Glutamatergic neuron (in vitro differentiated cells): ENCODE data around the gene THBS4. TPM values are rescaled to one million over a fixed set of nuclear protein-coding genes. Genes with fewer than 3 reads are reported as not detected.

Experiments used
- DNase-seq: peaks from one replicate; pipeline ENCODE4 v3.0.0; 2022
- H3K27ac Mint-ChIP-seq: one replicate; pipeline ENCODE4 v1.8.0; 2020; ENCODE audit warnings: mild to moderate bottlenecking, mixed read lengths, inconsistent platforms; ENCODE audit not compliant: unreplicated experiment
- H3K27me3 Mint-ChIP-seq: one replicate; pipeline ENCODE4 v1.8.0; 2020; ENCODE audit warnings: mild to moderate bottlenecking, moderate library complexity, mixed read lengths, inconsistent platforms; ENCODE audit not compliant: unreplicated experiment
- H3K36me3 Mint-ChIP-seq: one replicate; pipeline ENCODE4 v1.8.0; 2020; ENCODE audit warnings: mild to moderate bottlenecking, mixed read lengths, inconsistent platforms; ENCODE audit not compliant: unreplicated experiment
- H3K4me1 Mint-ChIP-seq: one replicate; pipeline ENCODE4 v1.8.0; 2020; ENCODE audit warnings: mild to moderate bottlenecking, low read depth, mixed read lengths, inconsistent platforms; ENCODE audit not compliant: unreplicated experiment
- H3K4me3 Mint-ChIP-seq: one replicate; pipeline ENCODE4 v1.8.0; 2020; ENCODE audit warnings: mild to moderate bottlenecking, mixed read lengths, inconsistent platforms; ENCODE audit not compliant: unreplicated experiment
- H3K9me3 Mint-ChIP-seq: one replicate; pipeline ENCODE4 v1.8.0; 2020; ENCODE audit warnings: mild to moderate bottlenecking, moderate library complexity, mixed read lengths, inconsistent platforms; ENCODE audit not compliant: unreplicated experiment
- total RNA-seq: library from RNA; stranded (reverse); fragmentation: NEBNext Ultra II Directional; extraction: Animal tissue kit (Norgen Biotek cat#: 25700); gene quantifications from one replicate; pipeline ENCODE4 v1.2.1, GENCODE V29; 2021; ENCODE audit not compliant: unreplicated experiment
- TF ChIP-seq, protein P1 (sequence below): fragments of 200-600 bp; sonication (generic); IDR thresholded peaks from one replicate; pipeline ENCODE4 v1.5.0; 2021; ENCODE audit not compliant: partially characterized antibody, unreplicated experiment

THBS4 gene
- total RNA-seq, 1 donor from 2014 or later = 41.1 TPM

DNA sequence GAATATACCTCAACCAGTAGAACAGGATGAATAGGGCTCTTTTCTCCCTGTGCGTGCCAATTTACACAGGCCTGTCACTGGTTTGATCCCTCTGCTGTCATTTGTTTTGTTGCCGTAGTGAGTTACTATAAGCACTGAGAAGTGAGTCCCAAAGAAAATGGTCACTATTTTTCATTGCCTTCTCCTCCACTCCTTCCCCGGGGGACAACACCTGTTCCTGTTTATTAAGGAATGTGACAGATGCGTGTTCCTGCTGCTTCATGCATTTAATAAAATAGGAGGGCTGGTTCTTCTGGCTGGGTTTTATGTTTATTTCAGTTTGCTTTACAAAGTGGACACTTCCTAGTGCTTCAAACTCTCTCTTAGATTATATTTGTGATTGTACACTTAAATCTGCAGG is 6.4 kb downstream of the THBS4 start:
- H3K36me3 Mint-ChIP-seq = peaks cover 5% of the 10 kb centered on the region
- H3K4me3 Mint-ChIP-seq = no peak overlapping the region
- TF ChIP-seq, protein P1, sequence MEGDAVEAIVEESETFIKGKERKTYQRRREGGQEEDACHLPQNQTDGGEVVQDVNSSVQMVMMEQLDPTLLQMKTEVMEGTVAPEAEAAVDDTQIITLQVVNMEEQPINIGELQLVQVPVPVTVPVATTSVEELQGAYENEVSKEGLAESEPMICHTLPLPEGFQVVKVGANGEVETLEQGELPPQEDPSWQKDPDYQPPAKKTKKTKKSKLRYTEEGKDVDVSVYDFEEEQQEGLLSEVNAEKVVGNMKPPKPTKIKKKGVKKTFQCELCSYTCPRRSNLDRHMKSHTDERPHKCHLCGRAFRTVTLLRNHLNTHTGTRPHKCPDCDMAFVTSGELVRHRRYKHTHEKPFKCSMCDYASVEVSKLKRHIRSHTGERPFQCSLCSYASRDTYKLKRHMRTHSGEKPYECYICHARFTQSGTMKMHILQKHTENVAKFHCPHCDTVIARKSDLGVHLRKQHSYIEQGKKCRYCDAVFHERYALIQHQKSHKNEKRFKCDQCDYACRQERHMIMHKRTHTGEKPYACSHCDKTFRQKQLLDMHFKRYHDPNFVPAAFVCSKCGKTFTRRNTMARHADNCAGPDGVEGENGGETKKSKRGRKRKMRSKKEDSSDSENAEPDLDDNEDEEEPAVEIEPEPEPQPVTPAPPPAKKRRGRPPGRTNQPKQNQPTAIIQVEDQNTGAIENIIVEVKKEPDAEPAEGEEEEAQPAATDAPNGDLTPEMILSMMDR = no peak
- H3K27me3 Mint-ChIP-seq = no peaks in the 10 kb centered on the region
- H3K9me3 Mint-ChIP-seq = no peaks in the 10 kb centered on the region
- H3K27ac Mint-ChIP-seq = no peak overlapping the region
- no peak for DNase-seq
- peaks cover 27% of the 10 kb centered on the region for H3K4me1 Mint-ChIP-seq

DNA sequence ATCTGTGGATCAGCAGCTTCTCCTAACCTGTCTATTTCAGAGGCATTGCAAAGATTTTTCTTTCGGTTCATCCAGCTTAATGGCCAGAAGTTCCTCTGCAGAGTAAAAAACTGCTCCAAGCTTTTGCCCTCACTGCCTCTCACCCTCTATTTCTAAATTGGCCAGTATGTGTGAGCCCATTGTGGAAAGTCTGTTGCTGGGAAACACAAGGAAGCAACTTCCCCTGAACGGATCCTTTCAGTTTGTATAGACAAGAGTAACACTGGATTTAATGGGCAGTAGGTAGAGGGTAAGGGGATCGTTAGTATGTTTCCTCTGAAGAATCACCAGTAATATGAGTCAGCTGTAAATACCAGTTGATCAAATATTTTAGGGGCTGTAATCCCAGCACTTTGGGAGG is 7.2 kb downstream of the THBS4 start:
- no peak for DNase-seq
- H3K4me1 Mint-ChIP-seq = peaks cover 26% of the 10 kb centered on the region

DNA sequence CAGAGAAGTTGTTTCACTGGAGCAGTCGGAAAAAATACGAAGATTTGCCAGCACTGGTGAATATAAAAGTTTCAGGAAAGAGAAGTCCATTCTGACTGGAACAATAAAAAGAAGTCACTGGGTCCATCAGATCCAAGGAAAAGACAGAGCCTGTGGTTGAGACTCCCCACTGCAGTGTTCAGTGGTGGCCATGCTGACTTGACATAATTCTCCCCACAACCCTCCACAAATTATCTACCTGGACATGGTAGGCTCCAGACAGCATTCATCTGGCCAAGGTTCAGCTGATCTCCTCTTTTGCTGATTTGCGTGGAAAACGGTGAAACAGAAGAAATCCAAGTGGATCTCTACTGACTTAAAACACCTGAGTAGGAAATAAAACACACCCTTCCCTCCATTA is 8.0 kb downstream of the THBS4 start:
- no peak overlapping the region for H3K27ac Mint-ChIP-seq

More for the DNA sequence above, 7.2 kb downstream of the THBS4 start:
- Mint-ChIP-seq H3K36me3 (peaks cover 5% of the 10 kb centered on the region), H3K4me3 (no peak overlapping the region), H3K9me3 (no peaks in the 10 kb centered on the region), H3K27me3 (no peaks in the 10 kb centered on the region), H3K27ac (no peak overlapping the region)
- TF ChIP-seq, protein P1 = no peak

DNA sequence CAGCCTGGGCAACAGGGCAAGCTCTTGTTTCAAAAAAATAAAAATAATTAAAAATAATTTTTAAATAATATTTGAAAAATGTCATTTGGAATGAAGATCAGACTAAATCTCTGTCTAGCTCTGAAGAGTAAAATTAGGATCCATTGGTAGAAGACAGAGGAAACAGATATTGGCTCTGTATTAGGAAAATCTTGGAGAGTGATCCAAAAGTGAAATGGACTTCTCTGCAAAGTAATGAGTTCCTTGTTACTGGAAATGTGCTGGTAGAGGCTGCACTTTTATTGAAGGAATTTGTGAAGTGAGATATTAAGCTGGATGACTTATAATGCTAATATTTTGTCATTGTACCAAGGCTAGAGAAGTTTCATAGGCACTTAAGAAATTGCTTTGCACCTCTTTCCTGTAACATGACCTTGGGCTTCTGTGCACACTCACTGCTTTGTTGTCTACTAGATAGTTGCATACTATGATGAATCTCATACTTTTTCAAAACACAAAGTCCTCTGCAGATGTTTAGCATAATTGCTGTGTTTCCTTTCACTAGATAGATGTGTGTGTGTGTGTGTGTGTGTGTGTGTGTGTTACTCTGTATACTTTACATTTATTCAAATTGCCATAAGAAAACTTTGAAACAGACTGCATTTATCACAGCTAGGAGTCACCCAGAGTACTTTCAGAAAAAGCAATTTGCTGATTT is 13.1 kb downstream of the THBS4 start:
- Mint-ChIP-seq H3K9me3 (no peaks in the 10 kb centered on the region), H3K36me3 (peaks cover 5% of the 10 kb centered on the region), H3K27ac (no peak overlapping the region), H3K4me1 (no peaks in the 10 kb centered on the region), H3K4me3 (no peak overlapping the region), H3K27me3 (no peaks in the 10 kb centered on the region)
- TF ChIP-seq, protein P1 = no peak
- DNase-seq = no peak

More for the DNA sequence above, 8.0 kb downstream of the THBS4 start:
- H3K4me1 Mint-ChIP-seq = peaks cover 24% of the 10 kb centered on the region
- no peak overlapping the region for H3K4me3 Mint-ChIP-seq
- no peaks in the 10 kb centered on the region for H3K27me3 Mint-ChIP-seq
- no peak for DNase-seq
- H3K36me3 Mint-ChIP-seq = peaks cover 5% of the 10 kb centered on the region
- no peaks in the 10 kb centered on the region for H3K9me3 Mint-ChIP-seq
- TF ChIP-seq, protein P1 = no peak

DNA sequence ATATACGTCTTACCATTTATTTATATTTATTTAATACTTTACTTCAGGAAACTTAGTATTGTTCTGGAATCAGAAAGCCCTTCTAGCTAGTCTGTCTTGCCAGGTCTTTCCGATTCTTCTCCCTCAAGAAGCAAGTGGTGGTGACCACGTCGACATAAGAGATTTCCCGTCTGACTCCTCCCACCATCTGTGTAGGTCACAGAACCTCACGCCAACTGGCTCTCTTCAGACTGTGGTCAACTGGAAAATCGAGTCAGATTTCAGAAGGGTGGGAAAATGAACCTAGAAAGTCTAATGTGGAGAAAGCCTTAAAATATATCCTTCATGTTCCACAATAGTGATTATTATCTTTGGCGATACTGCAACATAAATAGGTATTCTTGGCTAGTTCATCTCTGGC is 17.3 kb downstream of the THBS4 start:
- Mint-ChIP-seq H3K27ac (no peak overlapping the region), H3K4me1 (no peaks in the 10 kb centered on the region), H3K4me3 (no peak overlapping the region), H3K9me3 (no peaks in the 10 kb centered on the region), H3K36me3 (no peaks in the 10 kb centered on the region), H3K27me3 (no peaks in the 10 kb centered on the region)
- DNase-seq = no peak
- TF ChIP-seq, protein P1 = no peak
